ENCODE measurements around the gene RAB17.

- TF ChIP-seq, protein P1, sequence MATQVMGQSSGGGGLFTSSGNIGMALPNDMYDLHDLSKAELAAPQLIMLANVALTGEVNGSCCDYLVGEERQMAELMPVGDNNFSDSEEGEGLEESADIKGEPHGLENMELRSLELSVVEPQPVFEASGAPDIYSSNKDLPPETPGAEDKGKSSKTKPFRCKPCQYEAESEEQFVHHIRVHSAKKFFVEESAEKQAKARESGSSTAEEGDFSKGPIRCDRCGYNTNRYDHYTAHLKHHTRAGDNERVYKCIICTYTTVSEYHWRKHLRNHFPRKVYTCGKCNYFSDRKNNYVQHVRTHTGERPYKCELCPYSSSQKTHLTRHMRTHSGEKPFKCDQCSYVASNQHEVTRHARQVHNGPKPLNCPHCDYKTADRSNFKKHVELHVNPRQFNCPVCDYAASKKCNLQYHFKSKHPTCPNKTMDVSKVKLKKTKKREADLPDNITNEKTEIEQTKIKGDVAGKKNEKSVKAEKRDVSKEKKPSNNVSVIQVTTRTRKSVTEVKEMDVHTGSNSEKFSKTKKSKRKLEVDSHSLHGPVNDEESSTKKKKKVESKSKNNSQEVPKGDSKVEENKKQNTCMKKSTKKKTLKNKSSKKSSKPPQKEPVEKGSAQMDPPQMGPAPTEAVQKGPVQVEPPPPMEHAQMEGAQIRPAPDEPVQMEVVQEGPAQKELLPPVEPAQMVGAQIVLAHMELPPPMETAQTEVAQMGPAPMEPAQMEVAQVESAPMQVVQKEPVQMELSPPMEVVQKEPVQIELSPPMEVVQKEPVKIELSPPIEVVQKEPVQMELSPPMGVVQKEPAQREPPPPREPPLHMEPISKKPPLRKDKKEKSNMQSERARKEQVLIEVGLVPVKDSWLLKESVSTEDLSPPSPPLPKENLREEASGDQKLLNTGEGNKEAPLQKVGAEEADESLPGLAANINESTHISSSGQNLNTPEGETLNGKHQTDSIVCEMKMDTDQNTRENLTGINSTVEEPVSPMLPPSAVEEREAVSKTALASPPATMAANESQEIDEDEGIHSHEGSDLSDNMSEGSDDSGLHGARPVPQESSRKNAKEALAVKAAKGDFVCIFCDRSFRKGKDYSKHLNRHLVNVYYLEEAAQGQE (IDR thresholded peaks at IDR 0.05; ENCODE audit: insufficient read depth in 1 of 2, low read depth in 2 of 2, low read length in 1 of 2) = no peak
- TF ChIP-seq POLR2AphosphoS5 (IDR thresholded peaks at IDR 0.05; ENCODE audit: low read depth, low read length) (no peak), SIN3A (IDR thresholded peaks at IDR 0.05; ENCODE audit: borderline replicate concordance, insufficient read depth, low read depth, low read length) (no peak)
Observed at GRCh38 chr2:237549216-237549615, 41.3 kb downstream of the RAB17 start.
